ENCODE measurements around the gene FOXC2.
A peak's percentile ranks its signal among the peaks of the same experiment; 100 is the strongest.

The FOXC2 gene

DNA sequence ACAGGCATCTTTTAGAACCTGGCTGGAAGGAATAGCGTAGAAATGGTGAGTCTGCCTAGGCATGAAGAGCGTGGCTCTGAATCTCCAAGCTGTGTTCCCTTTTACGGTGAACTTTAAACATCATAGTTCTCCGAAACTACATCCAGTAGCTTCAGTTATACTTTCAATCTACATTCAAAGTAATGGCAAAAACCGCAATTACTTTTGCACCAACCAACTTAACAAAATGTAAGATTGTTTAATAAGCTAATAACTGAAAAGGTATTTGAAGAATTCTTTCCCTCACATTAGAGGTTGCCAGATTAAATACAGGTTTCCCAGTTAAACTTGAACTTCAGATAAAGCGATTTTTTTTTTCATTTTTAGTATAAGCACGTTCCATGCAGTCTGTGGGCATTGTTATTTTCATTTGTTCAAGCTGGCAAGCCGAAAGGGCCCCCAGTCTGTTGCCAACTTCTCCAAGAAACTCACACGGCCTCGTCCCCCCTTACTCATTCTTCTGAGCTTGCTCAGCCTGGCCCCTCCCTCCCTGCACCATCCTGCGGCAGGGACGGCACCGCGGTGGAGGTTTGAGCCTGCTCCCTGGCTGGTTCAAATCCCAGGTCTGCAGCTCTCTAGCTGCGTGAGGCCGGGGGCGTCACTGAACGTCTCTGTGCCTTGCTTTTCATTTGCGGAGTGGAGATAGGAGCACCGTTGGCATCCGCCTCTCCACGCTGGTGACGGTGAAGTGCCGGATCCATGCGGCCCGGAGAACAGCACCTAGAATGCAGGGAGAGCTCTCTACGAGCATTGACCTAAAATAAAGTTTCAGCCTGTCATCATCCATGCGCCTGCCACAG, 8.1 kb upstream of the FOXC2 start:
- no peak for DNase-seq

DNA sequence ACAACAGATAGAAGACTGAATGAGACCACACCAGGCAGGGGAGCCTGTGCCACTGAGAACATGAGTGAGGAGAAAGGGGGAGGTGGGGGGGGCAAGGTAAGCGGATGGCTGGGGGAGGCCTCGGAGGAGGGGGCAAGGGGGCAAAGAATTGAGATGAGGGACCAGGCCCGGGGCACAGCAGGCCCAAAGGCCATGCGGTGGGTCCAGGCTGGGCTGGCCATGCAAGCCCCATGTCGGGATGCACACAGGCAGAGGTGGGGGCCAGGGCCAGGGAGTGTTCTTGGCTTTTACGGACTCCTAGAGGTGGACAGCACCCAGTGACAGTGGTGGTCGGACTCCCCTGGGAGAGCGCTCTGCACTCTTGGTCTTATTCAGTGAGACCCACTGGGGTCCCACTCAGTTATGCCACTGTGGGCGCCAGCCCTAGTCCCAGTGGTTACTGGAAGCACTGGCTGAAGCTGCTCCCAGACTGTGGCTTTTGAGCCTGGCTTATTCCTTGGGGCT, 6.8 kb upstream of the FOXC2 start:
- no peak for DNase-seq

DNA sequence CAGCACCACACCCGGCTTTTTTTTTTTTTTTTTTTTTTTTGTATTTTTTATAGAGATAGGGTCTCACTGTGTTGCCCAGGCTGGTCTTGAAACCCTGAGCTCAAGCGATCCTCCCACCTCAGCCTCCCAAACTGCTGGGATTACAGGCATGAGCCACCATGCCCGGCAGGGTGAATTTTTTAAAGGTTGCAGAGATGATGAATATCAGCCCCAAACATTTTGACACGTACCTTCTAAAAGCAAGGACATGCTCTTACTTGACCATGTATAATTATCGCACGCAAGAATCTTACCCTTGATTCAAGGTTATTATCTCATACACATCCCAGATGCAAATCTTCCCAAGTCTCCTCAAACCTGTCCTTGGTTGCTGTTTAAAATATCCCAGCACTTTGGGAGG, 4.3 kb upstream of the FOXC2 start:
- no peak for DNase-seq

DNA sequence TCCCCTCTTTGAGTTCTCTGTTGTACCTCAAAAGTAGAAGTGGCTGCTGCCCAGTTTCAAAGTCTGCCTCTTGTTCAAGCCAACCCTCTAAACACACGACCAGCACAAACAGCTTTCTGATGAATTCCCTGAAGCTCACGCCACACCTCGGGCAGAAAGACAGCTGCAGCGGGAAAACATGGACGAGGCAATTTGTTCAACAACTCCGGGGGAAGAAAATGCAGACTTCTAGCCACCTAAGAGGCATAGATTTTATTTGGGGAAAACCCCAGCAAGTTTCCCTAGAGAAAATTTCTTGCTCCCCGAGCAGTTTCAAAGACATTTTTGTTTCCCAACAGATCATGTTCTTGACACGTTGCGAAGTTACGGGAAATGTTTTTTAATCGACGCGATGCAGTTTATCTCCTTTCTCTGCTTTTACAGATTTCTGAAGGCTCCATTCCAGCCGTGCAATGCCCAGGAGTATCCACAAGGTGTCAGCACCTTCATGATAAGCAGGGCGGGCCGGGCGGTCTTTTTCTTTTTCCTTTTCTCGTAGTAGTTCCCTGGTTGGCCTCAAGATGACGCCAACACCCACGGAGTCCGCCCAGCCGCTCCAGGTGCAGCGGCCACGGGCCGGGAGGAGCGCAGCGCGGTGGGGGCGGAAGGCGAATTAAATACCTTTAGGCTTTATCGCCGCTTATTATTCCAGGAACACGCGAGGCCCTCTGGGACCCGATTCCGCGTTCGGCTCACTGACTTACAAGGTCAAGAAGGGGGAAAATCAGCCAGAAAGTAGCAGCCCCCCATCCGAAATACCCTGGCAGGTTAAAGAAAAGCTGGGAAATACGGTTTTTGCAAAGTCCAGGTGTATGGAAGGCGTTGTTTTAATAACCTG, 2.9 kb upstream of the FOXC2 start:
- DNase-seq = peak; percentile 79

DNA sequence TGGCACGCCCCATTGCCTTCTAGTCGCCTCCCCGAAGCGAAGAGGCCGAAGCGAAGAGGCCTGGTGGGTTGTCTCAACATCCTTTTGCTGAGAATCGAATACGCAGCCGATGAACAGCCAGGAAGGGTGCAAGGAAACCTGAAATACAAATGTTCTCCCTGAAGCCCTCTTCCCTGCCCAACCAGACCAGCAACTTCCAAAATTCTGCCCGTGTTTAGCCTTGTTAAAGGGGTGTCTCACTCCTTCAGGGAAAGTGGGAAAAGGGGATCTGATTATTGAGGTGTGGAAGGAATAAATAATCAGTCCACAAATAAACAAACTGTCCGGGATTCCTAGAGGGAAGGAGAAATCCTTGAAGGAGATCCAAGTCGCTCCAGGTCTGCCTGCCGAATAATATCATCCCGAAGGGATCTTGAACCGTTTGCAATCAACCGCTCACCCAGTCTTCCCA, 1.4 kb upstream of the FOXC2 start:
- no peak for DNase-seq

DNA sequence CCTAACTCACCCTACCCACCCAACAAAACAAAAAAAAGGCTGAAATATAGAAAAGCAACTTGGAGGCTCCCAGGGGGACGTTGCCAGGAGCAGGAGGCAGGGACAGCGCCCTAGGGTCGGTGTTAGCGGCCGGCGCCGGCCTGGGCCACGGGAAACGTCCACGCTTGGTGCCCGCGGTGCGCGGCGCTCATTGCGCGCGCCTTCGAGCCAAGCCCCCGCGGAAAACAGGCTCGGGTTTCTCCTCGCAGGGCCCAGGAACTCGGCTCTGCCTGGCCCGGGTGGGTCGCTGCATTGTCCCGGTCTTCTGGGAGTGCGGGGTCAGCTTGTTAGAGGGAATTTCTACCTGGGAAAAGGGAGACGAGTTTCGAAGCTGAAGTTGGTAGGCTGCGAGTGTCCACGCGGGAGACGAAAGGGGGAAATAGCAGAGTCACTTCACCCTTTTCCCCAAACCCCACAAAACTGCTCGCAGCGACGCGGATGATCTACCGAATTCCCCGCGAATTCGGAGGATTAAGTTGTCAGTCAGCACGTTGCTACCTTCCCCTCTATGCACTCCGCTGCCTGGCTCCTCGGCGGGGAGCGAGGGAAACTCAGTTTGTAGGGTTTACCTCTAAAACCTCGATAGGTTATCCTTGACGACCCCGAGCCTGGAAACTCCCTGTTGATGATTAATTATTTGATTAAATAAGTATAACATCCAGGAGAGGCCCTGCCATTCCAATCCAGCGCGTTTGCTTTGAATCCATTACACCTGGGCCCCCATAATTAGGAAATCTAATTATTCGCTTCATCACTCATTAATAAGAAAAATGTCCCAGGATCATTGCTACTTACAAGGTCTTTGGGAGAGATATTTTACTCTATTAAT, 751 bp upstream of the FOXC2 start:
- no peak for DNase-seq

DNA sequence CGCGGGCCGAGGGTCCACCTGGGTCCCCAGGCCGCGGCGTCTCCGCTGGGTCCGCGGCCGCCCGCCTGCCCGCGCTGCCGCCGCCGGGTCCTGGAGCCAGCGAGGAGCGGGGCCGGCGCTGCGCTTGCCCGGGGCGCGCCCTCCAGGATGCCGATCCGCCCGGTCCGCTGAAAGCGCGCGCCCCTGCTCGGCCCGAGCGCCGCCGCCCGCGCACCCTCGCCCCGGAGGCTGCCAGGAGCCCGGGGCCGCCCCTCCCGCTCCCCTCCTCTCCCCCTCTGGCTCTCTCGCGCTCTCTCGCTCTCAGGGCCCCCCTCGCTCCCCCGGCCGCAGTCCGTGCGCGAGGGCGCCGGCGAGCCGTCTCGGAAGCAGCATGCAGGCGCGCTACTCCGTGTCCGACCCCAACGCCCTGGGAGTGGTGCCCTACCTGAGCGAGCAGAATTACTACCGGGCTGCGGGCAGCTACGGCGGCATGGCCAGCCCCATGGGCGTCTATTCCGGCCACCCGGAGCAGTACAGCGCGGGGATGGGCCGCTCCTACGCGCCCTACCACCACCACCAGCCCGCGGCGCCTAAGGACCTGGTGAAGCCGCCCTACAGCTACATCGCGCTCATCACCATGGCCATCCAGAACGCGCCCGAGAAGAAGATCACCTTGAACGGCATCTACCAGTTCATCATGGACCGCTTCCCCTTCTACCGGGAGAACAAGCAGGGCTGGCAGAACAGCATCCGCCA, 504 bp downstream of the FOXC2 start:
- no peak for DNase-seq

DNA sequence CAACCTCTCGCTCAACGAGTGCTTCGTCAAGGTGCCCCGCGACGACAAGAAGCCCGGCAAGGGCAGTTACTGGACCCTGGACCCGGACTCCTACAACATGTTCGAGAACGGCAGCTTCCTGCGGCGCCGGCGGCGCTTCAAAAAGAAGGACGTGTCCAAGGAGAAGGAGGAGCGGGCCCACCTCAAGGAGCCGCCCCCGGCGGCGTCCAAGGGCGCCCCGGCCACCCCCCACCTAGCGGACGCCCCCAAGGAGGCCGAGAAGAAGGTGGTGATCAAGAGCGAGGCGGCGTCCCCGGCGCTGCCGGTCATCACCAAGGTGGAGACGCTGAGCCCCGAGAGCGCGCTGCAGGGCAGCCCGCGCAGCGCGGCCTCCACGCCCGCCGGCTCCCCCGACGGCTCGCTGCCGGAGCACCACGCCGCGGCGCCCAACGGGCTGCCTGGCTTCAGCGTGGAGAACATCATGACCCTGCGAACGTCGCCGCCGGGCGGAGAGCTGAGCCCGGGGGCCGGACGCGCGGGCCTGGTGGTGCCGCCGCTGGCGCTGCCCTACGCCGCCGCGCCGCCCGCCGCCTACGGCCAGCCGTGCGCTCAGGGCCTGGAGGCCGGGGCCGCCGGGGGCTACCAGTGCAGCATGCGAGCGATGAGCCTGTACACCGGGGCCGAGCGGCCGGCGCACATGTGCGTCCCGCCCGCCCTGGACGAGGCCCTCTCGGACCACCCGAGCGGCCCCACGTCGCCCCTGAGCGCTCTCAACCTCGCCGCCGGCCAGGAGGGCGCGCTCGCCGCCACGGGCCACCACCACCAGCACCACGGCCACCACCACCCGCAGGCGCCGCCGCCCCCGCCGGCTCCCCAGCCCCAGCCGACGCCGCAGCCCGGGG, 1.3 kb downstream of the FOXC2 start:
- no peak for DNase-seq

DNA sequence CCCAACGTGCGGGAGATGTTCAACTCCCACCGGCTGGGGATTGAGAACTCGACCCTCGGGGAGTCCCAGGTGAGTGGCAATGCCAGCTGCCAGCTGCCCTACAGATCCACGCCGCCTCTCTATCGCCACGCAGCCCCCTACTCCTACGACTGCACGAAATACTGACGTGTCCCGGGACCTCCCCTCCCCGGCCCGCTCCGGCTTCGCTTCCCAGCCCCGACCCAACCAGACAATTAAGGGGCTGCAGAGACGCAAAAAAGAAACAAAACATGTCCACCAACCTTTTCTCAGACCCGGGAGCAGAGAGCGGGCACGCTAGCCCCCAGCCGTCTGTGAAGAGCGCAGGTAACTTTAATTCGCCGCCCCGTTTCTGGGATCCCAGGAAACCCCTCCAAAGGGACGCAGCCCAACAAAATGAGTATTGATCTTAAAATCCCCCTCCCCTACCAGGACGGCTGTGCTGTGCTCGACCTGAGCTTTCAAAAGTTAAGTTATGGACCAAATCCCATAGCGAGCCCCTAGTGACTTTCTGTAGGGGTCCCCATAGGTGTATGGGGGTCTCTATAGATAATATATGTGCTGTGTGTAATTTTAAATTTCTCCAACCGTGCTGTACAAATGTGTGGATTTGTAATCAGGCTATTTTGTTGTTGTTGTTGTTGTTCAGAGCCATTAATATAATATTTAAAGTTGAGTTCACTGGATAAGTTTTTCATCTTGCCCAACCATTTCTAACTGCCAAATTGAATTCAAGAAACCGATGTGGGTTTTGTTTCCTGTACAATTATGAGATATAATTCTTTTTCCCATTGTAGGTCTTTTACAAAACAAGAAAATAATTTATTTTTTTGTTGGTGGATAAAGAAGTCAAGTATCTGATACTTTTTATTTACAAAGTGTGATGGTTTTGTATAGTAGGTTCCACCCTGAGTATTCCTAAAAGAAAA, 2.3 kb downstream of the FOXC2 start:
- DNase-seq = no peak

DNA sequence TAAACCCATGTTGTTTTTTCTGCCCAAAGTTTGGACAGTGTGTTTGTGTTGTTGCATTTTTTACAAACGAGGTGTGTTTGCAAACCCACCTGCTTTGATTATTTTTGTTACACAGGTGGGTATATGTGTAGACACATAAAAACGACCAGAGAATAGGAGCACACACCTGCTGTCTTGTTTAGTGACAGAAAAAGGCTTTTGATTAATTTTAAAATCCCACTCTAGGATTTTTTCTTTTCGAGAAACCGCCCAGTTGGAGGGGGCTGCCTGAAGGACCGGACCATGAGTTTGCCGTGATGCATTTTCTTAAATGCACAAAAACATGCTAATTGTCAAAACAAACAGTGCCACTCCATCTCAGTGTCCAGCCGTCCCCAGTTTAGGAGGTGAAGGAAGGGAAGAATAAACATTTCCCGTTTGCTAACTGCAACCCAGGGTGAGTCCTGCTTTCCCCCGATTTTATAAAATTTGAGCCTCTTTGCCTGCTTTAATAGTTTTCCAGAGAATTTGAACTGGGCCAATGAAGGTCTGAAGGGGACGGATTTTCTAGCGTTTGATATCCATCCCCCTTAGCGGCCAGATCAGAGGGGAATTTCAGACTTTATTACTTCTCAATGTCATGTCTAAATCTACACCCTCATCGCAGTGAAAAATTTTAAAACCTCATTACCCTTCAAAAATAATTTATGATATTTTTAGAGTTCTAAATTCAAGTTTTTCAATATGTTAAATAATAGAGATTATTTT, 3.2 kb downstream of the FOXC2 start:
- no peak for DNase-seq

DNA sequence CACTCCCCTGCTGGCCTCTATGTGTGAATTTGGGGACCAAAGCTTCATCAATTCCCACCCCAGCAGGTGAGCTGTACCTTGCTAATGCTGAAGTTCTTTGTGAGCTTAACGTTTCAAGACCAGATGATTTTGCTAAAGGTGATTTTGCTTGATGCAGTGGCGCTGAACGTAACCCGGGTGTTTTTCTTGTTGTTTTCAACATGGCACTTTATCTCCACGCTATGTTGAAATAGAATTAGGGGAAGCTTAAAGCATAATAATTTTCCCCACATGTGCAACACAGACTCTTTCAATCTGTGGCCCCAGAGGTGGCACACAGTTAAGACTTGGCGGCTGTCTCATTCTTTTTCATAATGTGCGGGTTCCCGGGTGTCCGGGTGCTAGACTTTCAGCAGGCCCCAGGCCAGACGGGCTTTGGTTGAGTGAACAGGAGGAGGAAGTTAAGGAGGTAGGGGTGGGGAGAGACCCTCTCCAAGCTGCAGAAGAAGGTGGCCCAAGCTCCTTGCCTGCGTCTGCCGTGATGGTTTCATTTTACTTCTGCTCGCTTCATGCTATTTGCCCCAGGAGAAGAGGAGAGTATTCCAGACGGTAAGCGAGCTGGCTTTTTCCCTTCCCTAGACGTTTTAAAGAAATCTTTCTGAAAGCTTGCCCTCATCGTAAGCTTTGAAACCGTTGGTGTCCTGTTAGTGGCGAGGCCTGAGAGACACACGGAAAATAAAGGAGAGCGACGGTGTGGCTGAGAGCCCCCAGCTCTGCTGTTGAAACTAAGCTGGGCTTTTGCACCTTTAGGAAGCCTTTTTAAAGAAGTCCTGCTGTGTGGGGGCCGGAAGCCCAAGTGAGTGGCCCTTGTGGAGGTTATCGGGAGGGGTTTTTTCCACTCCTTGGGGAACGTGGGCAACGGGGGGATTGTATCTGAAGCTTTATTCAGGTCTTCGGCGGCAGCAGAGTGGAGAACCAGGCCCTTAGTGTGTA, 4.2 kb downstream of the FOXC2 start:
- DNase-seq = no peak

DNA sequence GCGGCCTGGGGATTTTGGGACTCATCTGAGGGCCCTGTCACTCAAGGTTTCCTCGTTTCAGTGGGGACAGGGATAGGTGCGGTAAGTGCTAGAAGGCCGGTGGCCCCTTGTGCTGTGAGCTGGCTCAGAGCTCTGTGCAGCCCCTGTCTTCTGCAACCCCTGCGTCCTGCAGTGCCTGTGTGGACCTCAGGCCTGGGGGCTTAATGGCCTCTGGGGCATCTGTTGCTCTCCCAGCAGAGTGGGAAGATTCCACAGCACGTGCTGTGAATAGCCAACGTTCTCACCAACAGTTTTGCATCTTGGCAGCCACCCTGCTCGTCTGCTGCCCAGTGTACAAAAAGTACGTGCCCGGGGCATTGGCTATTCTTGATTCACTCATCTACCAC, 4.9 kb downstream of the FOXC2 start:
- DNase-seq = no peak

DNA sequence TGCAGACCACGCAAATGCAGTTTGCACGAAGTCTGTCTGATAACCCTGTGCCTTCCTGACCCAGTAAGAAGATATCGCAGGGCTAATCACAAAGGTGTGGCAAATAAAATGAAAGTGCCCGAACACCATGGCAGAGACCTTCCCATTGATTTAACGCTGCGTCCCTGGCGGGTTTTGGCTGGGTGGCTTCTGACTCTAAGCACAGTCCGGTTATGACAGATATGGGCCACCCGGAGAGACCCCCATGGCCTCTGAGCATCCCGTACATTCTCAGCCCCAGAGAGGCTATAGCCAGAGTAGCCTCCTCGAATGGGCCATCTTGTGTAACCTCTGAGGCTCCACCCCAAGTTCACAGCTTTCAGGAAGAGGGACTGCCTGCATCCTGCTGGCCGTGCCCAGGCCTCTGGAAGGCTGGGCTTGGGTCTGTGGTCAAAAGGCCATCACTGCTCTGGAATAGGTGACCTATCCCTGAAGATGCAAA, 5.5 kb downstream of the FOXC2 start:
- no peak for DNase-seq

DNA sequence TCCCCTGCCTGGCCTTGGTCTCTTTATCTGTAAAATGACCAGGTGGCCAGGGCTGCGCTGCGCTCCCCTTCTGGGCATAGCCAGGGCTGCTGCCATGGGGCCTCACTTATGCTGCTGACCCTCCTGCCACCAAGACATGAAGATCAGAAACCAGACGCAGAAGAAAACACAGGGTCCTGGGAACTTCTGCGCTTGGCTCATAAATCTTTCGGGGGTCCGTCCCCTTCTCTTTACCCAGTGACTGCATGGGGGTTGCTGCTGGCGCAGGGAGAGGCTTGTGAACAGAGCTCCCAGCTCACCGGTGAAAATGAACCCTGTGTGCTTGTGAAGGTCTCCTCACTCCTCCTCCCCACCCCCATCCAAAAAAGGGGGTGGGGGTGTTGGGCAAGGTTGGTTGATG, 6.0 kb downstream of the FOXC2 start:
- no peak for DNase-seq

DNA sequence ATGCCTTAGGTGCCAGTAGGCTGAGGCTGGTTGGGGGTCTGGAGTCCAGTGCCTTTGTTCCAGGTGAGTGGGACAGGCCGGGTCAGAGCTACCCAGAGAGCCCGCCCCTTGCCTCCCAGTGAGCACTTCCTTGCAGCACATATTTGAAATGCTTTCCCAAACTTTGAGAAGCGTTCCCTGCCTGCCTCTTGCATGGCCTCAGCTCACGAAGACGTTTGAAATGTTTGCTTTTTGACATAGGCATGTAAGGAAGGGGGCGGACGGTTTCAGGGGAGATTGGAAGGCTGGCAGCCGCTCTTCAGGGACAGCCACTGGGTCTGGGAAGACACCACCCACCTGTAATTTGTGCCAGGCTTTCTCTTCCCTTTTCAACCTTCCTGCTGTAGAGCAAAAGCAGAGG, 6.6 kb downstream of the FOXC2 start:
- DNase-seq = no peak

DNA sequence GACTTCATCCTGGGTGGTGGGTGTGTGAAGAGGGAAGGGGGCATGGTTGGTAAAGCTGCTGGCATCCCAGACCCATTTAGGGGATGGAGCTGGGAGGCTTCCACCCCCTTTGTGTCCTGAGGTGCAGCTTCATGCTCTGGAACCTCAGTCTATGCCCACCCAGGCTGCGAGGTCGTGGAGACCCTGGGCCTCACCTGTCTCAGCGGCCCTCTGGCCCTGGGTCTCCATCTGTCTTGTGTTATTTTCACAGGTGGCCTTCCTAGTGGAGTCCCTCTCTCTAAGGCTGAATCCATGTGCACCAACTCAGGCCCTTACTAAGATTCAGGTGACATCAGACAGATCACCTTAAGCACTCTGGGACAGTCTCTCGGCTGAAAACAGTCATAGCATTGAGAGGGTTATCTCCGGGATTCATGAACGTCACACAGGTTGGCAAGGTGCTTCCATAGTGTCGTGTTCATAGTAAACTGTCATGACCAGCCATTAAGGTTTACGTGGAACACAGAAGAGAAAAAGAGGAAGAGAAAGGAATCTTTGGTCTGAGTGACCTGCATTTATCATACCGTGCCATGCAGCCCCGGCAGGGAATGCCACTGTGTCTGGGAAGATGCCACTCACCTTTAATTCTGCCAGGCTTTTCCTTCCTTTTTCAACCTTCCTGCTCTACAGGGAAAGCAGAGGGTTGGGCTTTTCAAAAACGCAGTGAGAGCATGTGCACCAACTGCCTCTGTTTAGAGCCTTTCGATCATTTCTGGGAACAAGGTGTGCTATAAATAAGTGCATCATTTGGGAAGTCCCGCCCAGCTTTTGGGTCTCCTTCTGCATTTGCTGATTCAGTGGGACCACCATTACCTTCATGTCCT, 7.2 kb downstream of the FOXC2 start:
- no peak for DNase-seq

DNA sequence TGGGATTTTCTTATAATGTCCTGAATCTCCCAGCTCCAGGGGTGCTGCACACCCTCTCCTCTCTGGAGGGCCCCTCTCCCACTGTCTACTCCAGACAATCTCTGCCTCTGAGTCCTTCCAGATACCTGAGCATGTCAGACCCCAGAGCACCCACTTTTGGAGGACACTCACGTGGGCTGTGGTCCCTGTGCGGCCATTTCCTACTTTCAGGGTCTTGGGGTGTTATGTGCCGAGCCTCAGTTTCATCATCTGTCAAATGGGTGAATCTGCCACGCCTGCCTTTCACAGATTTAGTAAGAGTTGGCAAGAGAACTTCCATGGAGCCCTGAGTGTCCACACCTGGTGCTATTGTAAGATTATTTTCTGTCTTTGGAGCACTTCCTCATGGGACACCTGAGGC, 8.0 kb downstream of the FOXC2 start:
- DNase-seq = no peak
